SK-N-SH treated with all-trans-retinoic acid at 6 μM for 48 hours (cell line): Measurements from ENCODE around the gene ESYT2.

Experiments used
- ARNTL ChIP-seq: fragments of 450-650 bp; formaldehyde crosslinking; IDR thresholded peaks from 2 replicates; pipeline ENCODE4 v1.5.0; 2020; ENCODE audit warnings: low read depth, mild to moderate bottlenecking, moderate library complexity, borderline replicate concordance
- CREB5 ChIP-seq: fragments of 250-450 bp; sonication (Bioruptor Pico); IDR thresholded peaks from 2 replicates; pipeline ENCODE4 v1.5.1; 2020; ENCODE audit warnings: low read depth, mild to moderate bottlenecking, moderate library complexity
- CSDC2 ChIP-seq: fragments of 250-450 bp; sonication (Bioruptor Pico); IDR thresholded peaks from 2 replicates; pipeline ENCODE4 v1.5.0; 2020; ENCODE audit warnings: mild to moderate bottlenecking, moderate library complexity
- ESRRG ChIP-seq: fragments of 250-450 bp; sonication (Bioruptor Pico); IDR thresholded peaks from 2 replicates; pipeline ENCODE4 v1.6.1; 2021; ENCODE audit warnings: mild to moderate bottlenecking
- GLIS3 ChIP-seq: fragments of 250-450 bp; sonication (Bioruptor Pico); IDR thresholded peaks from 2 replicates; pipeline ENCODE4 v1.5.0; 2020; ENCODE audit warnings: mild to moderate bottlenecking, moderate library complexity
- ISL1 ChIP-seq: fragments of 250-450 bp; sonication (Bioruptor Pico); IDR thresholded peaks from 2 replicates; pipeline ENCODE4 v2.1.2; 2022; ENCODE audit warnings: mild to moderate bottlenecking, moderate library complexity
- PATZ1 ChIP-seq: fragments of 250-450 bp; sonication (Bioruptor Pico); IDR thresholded peaks from 2 replicates; pipeline ENCODE4 v1.8.0; 2020; ENCODE audit warnings: mild to moderate bottlenecking, moderate library complexity, borderline replicate concordance
- PPARA ChIP-seq: fragments of 250-450 bp; sonication (Bioruptor Pico); IDR thresholded peaks from 2 replicates; pipeline ENCODE4 v1.5.0; 2020; ENCODE audit warnings: mild to moderate bottlenecking, borderline replicate concordance
- RARB ChIP-seq: fragments of 250-450 bp; sonication (Bioruptor Pico); IDR thresholded peaks from 2 replicates; pipeline ENCODE4 v1.8.0; 2021; ENCODE audit warnings: mild to moderate bottlenecking, moderate library complexity
- SNAI2 ChIP-seq: fragments of 250-450 bp; sonication (Bioruptor Pico); IDR thresholded peaks from 2 replicates; pipeline ENCODE4 v1.5.0; 2020; ENCODE audit warnings: mild to moderate bottlenecking, moderate library complexity
- ZFP3 ChIP-seq: fragments of 250-450 bp; sonication (Bioruptor Pico); IDR thresholded peaks from 2 replicates; pipeline ENCODE4 v1.5.0; 2020; ENCODE audit warnings: mild to moderate bottlenecking, moderate library complexity
- ZFP30 ChIP-seq: fragments of 450-650 bp; formaldehyde crosslinking; IDR thresholded peaks from 2 replicates; pipeline ENCODE4 v1.5.0; 2022; ENCODE audit warnings: mild to moderate bottlenecking, moderate library complexity
- ZNF70 ChIP-seq: fragments of 450-650 bp; formaldehyde crosslinking; IDR thresholded peaks from 2 replicates; pipeline ENCODE4 v1.5.0; 2020; ENCODE audit warnings: mild to moderate bottlenecking, moderate library complexity

- no peak for TF ChIP-seq ISL1 (CRISPR knock-in tag)
- TF ChIP-seq PPARA (CRISPR knock-in tag): no peak
- no peak for TF ChIP-seq ZFP3
- TF ChIP-seq CREB5: no peak
- TF ChIP-seq PATZ1 (CRISPR knock-in tag): no peak
- TF ChIP-seq ARNTL: no peak
- TF ChIP-seq GLIS3 (CRISPR knock-in tag): no peak
- no peak for TF ChIP-seq ZNF70 (CRISPR knock-in tag)
- TF ChIP-seq RARB (CRISPR knock-in tag): no peak
- TF ChIP-seq SNAI2: no peak
- no peak for TF ChIP-seq ESRRG (CRISPR knock-in tag)
- no peak for TF ChIP-seq ZFP30
- no peak for TF ChIP-seq CSDC2 (CRISPR knock-in tag)
Measured at GRCh38 chr7:158869876-158870275, 40.6 kb upstream of the ESYT2 start.
